ENCODE data around the gene DCXR. TPM values are rescaled to one million over a fixed set of nuclear protein-coding genes. Genes with fewer than 3 reads are reported as not detected.

The DCXR gene
- total and polyA plus RNA-seq, 2 of the 13 experiments (the other 11 are each of a cell fraction or from before 2014, with no cell fraction given): 287 to 311 TPM

DNA sequence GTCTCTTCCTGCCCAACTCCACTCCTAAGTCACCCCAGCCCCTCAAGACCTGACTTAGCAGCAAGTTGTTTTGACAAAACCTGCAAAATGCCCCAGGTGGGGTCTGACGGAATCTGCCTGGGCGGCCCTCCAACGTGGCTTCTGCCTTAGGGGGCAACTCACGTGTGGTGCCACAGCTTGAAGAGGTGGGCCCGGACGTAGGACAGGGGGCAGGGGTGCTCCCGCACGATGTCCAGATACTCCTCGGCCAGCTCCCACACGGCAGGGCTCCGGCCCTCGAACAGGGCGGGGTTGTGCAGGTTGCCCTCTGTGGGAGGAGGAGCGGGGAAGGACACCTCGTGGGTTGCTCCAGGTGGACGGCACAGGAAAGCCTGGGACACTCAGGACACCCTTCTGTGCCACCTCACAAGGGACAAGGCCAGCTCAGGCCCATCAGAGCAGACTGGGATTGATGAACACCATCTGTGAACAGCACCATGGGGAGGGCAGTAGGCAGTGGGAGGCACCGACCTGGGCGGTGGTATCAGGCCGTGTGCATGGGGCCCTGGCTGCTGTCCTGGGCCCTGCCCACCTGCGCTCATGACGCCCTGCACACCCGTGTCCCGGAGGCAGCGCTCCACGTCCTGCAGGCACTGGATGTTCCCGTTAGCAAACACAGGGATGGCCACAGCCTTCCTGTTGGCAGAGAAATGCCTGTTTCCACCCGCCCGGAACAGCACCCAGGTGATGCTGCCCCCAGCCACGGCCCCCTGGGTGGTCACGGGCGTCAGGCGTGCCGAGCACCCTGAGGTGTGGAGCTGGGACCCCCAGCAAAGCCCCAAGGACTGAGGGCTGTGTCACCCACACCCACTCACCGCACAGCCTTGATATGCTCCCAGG is 23.8 kb upstream of the DCXR start (continued):
- TF ChIP-seq, protein P1, sequence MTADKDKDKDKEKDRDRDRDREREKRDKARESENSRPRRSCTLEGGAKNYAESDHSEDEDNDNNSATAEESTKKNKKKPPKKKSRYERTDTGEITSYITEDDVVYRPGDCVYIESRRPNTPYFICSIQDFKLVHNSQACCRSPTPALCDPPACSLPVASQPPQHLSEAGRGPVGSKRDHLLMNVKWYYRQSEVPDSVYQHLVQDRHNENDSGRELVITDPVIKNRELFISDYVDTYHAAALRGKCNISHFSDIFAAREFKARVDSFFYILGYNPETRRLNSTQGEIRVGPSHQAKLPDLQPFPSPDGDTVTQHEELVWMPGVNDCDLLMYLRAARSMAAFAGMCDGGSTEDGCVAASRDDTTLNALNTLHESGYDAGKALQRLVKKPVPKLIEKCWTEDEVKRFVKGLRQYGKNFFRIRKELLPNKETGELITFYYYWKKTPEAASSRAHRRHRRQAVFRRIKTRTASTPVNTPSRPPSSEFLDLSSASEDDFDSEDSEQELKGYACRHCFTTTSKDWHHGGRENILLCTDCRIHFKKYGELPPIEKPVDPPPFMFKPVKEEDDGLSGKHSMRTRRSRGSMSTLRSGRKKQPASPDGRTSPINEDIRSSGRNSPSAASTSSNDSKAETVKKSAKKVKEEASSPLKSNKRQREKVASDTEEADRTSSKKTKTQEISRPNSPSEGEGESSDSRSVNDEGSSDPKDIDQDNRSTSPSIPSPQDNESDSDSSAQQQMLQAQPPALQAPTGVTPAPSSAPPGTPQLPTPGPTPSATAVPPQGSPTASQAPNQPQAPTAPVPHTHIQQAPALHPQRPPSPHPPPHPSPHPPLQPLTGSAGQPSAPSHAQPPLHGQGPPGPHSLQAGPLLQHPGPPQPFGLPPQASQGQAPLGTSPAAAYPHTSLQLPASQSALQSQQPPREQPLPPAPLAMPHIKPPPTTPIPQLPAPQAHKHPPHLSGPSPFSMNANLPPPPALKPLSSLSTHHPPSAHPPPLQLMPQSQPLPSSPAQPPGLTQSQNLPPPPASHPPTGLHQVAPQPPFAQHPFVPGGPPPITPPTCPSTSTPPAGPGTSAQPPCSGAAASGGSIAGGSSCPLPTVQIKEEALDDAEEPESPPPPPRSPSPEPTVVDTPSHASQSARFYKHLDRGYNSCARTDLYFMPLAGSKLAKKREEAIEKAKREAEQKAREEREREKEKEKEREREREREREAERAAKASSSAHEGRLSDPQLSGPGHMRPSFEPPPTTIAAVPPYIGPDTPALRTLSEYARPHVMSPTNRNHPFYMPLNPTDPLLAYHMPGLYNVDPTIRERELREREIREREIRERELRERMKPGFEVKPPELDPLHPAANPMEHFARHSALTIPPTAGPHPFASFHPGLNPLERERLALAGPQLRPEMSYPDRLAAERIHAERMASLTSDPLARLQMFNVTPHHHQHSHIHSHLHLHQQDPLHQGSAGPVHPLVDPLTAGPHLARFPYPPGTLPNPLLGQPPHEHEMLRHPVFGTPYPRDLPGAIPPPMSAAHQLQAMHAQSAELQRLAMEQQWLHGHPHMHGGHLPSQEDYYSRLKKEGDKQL (CRISPR knock-in tag; IDR thresholded peaks at IDR 0.05; ENCODE audit: low read depth): no peak
- peak; percentile 63 for TF ChIP-seq RBFOX2 (IDR thresholded peaks at IDR 0.05; ENCODE audit: low read depth, low read length)
- no peak for TF ChIP-seq ZNF703 (CRISPR knock-in tag; IDR thresholded peaks at IDR 0.05; ENCODE audit: borderline replicate concordance)
- no peak for TF ChIP-seq ESRRA (CRISPR knock-in tag; IDR thresholded peaks at IDR 0.05; ENCODE audit: low read depth)
- peak; percentile 89 for TF ChIP-seq AGO2 (optimal IDR thresholded peaks at IDR 0.05; ENCODE audit: low read depth, low read length)
- peak; percentile 57; the same call in 1 of the 2 replicates for TF ChIP-seq POLR2G (IDR thresholded peaks at IDR 0.05; ENCODE audit: low read depth, low read length)
- TF ChIP-seq POLR2A (IDR thresholded peaks at IDR 0.05; ENCODE audit: insufficient read depth in 1 of 2, low read depth in 2 of 2, low read length in 2 of 2): peak in 1 of 2 experiments; percentile 24; a peak in 1 of 4 replicates
- no peak for TF ChIP-seq ETV5 (CRISPR knock-in tag; IDR thresholded peaks at IDR 0.05; ENCODE audit: borderline replicate concordance)
- no peak for TF ChIP-seq NCOA1 (CRISPR knock-in tag; IDR thresholded peaks at IDR 0.05)
